GM13976 (cell line): ENCODE measurements around the gene SH2D2A.
A peak's percentile ranks its signal among the peaks of the same experiment; 100 is the strongest.
"Not testable (repeated sequence)": the region's sequence is repeated elsewhere in the genome, so short reads cannot be mapped to it uniquely, and the experiment has no call there.

Experiments used
- DNase-seq: peaks from one replicate; pipeline ENCODE4 v3.0.0; 2012; ENCODE audit warnings: low spot score
- in situ Hi-C: fragments of 300-500 bp; cut with MboI; formaldehyde crosslinking; loops from one replicate; pipeline ENCODE4 v1.12.0; 2022; ENCODE audit warnings: low sequenced_read_pairs, mixed read lengths, inconsistent platforms; ENCODE audit not compliant: unreplicated experiment
- TF ChIP-seq, protein P1 (sequence below): IDR thresholded peaks from 2 replicates; pipeline ENCODE4 v1.5.1; 2012; ENCODE audit warnings: borderline replicate concordance, mild to moderate bottlenecking; ENCODE audit not compliant: insufficient read depth; ENCODE audit errors: extremely low read depth, missing control alignments, control extremely low read depth

The SH2D2A gene

DNA sequence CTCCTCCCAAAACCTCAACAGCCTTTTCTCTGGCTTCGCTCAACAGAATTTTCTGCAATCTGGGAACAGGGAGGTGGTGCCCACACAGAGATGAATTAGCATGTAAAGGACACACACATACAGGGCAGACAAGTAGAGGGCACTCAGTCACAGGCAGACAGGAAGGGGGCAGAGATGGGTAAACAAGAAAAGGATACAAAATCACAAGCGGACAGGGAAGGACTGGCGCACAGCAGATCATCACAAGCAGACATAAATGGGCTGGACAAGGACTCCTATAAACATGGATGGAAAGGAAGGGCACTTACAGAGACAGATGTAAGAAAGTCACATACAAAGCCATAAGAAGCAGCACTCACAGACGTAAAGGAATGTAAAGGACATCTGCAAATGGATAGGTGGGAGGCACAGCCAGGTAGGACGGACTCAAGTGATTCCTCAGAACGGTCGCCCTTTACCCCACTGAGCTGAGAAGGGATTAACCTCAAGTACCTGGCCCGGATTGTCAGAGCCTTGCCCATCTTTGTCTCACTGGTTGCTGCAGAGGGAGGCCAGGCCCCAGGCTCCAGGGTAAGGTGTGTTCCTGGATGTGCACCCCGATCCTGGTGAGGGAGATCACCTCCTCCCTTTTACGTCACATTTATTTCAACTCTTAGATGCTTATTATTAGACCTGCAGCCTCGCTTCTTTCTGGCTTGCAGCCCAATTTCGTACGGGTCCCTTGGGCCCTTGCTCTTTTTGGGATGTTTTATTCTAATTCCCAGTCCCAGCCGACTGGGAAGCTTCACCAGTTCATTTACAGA is 50.1 kb downstream of the SH2D2A start:
- peak; percentile 46 for DNase-seq
- TF ChIP-seq, protein P1, sequence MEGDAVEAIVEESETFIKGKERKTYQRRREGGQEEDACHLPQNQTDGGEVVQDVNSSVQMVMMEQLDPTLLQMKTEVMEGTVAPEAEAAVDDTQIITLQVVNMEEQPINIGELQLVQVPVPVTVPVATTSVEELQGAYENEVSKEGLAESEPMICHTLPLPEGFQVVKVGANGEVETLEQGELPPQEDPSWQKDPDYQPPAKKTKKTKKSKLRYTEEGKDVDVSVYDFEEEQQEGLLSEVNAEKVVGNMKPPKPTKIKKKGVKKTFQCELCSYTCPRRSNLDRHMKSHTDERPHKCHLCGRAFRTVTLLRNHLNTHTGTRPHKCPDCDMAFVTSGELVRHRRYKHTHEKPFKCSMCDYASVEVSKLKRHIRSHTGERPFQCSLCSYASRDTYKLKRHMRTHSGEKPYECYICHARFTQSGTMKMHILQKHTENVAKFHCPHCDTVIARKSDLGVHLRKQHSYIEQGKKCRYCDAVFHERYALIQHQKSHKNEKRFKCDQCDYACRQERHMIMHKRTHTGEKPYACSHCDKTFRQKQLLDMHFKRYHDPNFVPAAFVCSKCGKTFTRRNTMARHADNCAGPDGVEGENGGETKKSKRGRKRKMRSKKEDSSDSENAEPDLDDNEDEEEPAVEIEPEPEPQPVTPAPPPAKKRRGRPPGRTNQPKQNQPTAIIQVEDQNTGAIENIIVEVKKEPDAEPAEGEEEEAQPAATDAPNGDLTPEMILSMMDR, result no peak
- in situ Hi-C loops, result no loop called here

DNA sequence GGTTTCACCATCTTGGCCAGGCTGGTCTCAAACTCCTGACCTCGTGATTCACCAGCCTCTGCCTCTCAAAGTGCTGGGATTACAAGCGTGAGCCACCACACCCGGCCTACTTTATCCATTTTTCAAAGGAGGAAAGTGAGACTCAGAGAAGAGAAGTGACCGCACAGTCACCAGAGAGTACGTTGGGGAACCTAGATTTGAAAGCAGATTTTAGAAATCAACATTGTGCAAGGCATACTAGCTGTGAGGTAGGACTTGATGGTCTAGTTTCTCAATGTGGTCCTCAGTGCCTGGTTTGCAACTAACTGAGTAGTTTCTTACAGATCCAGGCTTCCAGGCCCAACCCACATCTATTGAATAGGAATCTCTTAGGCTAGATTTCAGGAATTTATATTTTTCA is 51.0 kb downstream of the SH2D2A start:
- TF ChIP-seq, protein P1, result no peak
- no peak for DNase-seq
- in situ Hi-C loops, result no loop called here

DNA sequence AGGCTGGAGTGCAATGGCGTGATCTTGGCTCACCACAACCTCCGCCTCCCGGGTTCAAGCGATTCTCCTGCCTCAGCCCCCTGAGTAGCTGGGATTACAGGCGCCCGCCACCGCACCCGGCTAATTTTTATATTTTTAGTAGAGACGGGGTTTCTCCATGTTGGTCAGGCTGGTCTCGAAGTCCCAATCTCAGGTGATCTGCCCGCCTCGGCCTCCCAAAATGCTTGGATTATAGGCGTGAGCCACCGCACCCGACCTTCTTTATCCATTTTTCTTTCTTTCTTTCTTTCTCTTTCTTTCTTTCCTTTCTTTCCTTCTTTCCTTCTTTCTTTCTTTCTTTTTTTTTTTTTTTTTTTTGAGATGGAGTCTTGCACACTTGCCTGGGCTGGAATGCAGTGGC is 51.5 kb downstream of the SH2D2A start:
- in situ Hi-C loops, result not testable (repeated sequence)

DNA sequence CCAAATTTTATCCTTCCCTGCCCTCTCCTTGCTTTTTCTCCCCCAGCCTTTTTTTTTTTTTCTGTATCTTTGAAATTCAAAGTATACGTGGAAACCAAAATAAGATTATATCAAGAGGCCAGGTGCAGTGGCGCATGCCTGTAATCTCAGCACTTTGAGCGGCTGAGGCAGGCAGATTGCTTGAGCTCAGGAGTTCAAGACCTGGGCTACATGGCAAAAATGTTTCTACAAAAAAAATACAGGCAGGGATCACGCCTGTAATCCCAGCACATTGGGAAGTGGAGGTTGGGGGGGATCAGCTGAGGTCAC is 55.9 kb downstream of the SH2D2A start:
- TF ChIP-seq, protein P1, result no peak
- no peak for DNase-seq
- in situ Hi-C loops, result no loop called here

More for the DNA sequence above, 51.5 kb downstream of the SH2D2A start:
- not testable (repeated sequence) for DNase-seq

DNA sequence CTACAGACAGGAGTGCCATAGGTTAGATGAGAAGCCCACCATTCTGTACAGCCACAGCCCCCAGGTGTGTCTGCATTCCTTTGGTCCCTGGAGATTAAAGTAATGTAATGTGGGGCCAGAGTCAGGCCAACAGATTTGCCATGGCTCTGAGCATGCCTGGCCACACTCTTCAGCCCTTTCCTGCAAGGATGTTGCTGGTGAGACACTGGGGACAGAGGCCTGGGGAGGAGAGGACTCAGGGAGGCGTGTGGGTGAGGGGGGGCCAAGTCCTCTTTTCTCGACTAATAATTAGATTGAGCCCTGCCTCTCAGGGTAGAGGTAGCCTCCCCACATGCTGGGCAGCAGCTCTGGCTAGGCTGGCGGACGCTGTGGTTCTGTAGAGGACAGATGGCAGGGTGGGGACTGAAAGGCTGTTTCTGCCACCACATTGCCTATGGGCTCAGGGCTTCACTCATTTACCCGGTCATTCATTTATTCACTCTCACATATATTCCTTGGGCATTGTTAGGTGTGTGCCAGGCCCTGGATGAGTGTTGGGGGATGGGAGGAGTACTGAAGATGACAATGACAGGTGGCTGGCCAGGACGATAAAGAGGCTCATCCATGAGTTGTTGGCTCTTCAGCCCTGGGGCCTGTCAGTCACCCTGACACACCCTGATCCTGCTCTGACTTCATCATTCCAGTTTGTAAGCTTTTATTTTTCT is 56.4 kb downstream of the SH2D2A start:
- TF ChIP-seq, protein P1, result no peak
- in situ Hi-C loops, result no loop called here
- DNase-seq, result no peak

DNA sequence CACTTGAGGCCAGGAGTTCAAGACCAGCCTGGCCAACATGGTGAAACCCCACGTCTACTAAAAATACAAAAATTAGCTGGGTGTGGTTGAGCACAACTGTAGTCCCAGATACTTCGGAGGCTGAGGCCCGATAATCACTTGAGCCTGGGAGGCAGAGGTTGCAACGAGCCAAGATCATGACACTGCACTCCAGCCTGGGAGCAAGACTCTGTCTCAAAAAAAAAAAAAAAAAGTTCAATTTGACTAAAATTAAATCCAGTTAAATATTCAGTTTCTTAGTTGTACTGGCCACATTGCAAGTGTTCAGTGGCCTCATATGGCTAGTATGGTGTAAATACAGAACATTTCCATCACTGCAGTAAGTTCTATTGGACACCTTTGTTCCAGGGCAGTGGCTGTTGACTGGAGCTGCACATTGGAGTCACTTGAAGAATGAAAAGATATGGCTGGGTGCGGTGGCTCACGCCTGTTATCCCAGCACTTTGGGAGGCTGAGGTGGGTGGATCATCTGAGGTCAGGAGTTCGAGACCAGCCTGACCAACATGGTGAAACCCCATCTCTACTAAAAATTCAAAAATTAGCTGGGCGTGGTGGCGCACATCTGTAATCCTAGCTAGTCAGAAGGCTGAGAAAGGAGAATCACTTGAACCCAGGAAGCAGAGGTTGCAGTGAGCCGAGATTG is 58.9 kb downstream of the SH2D2A start:
- DNase-seq, in situ Hi-C loops: not testable (repeated sequence)

DNA sequence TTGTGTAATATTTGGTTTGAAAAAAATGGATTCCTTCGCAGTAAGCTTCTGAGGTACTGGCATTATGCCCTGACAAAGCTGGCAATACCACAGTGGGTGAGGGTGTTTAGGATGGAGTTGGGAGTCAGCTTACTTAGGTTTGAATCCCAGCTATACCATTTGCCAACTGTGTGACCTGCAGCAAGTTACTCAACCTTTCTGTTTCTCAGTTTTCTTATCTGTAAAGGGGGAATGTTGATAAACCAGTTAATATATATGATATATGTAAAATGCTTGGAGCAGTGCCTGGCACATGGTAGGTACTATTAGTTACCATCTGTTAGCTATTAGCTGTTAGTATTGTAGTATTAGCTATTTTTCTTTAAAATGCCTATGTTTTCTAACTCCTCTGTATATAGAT is 60.3 kb downstream of the SH2D2A start:
- in situ Hi-C loops, result no loop called here
- DNase-seq, result no peak
- TF ChIP-seq, protein P1, result no peak
